ENCODE measurements around the gene INHBB.

GRCh38 chr2:120314690-120315366 is 31.1 kb upstream of the INHBB start:
- no peak for TF ChIP-seq CTCF (IDR thresholded peaks at IDR 0.05)
- TF ChIP-seq POLR2AphosphoS5 (IDR thresholded peaks at IDR 0.05) = no peak
- no peak for TF ChIP-seq EP300 (IDR thresholded peaks at IDR 0.05)
- TF ChIP-seq POLR2A (IDR thresholded peaks at IDR 0.05) = no peak

Measured in stomach (tissue), 4 donors.